Transverse colon (tissue), 4 donors: ENCODE measurements around the gene THEM4. TPM values are rescaled to one million over a fixed set of nuclear protein-coding genes. Genes with fewer than 3 reads are reported as not detected.
A peak's percentile ranks its signal among the peaks of the same experiment; 100 is the strongest.

ENCODE experiments used
- DNase-seq: peaks from one replicate; pipeline ENCODE4 v3.0.0-alpha.2; 2019
- H3K27ac ChIP-seq, 4 donors: fragments of 200-600 bp; sonication (generic); 2 replicates each; pipeline ENCODE4 v1.5.1; 2016 to 2018; ENCODE audit warnings: inconsistent platforms in 4 of 4
- H3K27me3 ChIP-seq: fragments of 200-600 bp; sonication (generic); 2 replicates; pipeline ENCODE4 v1.5.1; 2017; ENCODE audit warnings: inconsistent platforms
- H3K36me3 ChIP-seq, 4 donors: fragments of 200-600 bp; sonication (generic); 2 replicates each; pipeline ENCODE4 v1.5.1; 2017 to 2019; ENCODE audit warnings: inconsistent platforms in 4 of 4
- H3K4me1 ChIP-seq, 4 donors: fragments of 200-600 bp; sonication (generic); 2 replicates each; pipeline ENCODE4 v1.5.1; 2017 to 2020; ENCODE audit warnings: inconsistent platforms in 4 of 4
- H3K4me3 ChIP-seq, 4 donors: fragments of 200-600 bp; sonication (generic); 1 replicate in 1 of 4; 2 replicates in 3 of 4; pipeline versions ENCODE4 v1.5.1 to v1.6.1; 2017 to 2019; ENCODE audit warnings: inconsistent platforms in 4 of 4
- H3K9me3 ChIP-seq, 2 donors: fragments of 200-600 bp; sonication (generic); 2 replicates each; pipeline ENCODE4 v1.5.1; 2017 to 2019; ENCODE audit warnings: inconsistent platforms in 2 of 2
- EP300 ChIP-seq: sonication (generic); formaldehyde crosslinking; IDR thresholded peaks from one replicate; pipeline ENCODE4 v1.6.1; 2017; ENCODE audit warnings: antibody characterized with exemption, low read depth
- POLR2A ChIP-seq: fragments of 450-650 bp; IDR thresholded peaks from one replicate; pipeline ENCODE4 v1.6.1; 2016; ENCODE audit warnings: antibody characterized with exemption, mild to moderate bottlenecking, moderate library complexity
- POLR2AphosphoS5 ChIP-seq, 3 donors: sonication (generic); formaldehyde crosslinking; IDR thresholded peaks; one replicate each; pipeline ENCODE4 v1.6.1; 2016; ENCODE audit warnings: antibody characterized with exemption in 3 of 3
- WGBS, 2 donors: methylation state at CpG; one replicate each; pipeline ENCODE4 v1.1.5; 2018; ENCODE audit warnings: low coverage in 1 of 2; 5-methylcytosine and 5-hydroxymethylcytosine counted together
- in situ Hi-C, 4 donors: fragments of 200-750 bp; cut with MboI; loops; one replicate each; pipeline versions ENCODE4 v1.15.0 to v1.15.1; 2017; ENCODE audit warnings: low sequenced_read_pairs in 3 of 4, low pct_ligation_motif_present in 1 of 4, low pct_unique_long_range_greater_than_20kb in 1 of 4
- intact Hi-C: fragments of 100-400 bp; cut with DNase I; formaldehyde crosslinking; loops from one replicate; pipeline ENCODE4 v1.15.1; 2023; ENCODE audit warnings: low total_unique reads
- total RNA-seq, 4 donors: library from RNA; depleted of rRNA; stranded (reverse); fragments of >200 nt; gene quantifications; one replicate each; pipeline ENCODE4 v1.1.0, GENCODE V29; 2016
- TF ChIP-seq, protein P1 (sequence below), 5 experiments: fragments of 200-600 bp in 3 of 5; fragments of 450-650 bp in 2 of 5; sonication (generic) in 3 of 5; IDR thresholded peaks; 1 replicate in 2 of 5; 2 replicates in 3 of 5; pipeline ENCODE4 v1.5.1; 2016 to 2017; ENCODE audit warnings: antibody characterized with exemption in 5 of 5, inconsistent platforms in 3 of 5, mild to moderate bottlenecking in 2 of 5, moderate library complexity in 1 of 5

Gene THEM4
- total RNA-seq, 4 donors from 2014 or later, result 4.6 to 21.8 (median 9.5) TPM

DNA sequence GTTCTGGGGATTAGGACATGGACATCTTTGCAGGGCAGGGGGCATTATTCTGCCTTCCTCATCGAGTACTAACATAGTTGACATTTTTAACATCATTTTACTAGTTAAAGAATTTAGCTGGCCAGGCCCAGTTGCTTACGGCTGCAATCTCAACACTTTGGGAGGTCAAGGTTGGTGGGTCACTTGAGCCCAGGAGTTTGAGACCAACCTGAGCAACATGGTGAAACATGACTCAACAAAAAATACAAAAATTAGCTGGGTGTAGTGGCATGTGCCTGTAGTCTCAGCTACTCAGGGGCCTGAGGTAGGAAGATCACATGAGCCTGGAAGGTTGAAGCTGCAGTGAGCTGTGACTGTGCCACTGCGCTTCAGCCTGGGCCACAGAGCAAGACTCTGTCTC, 29.8 kb upstream of the THEM4 start:
- in situ Hi-C loops (no loop called here), intact Hi-C loops (no loop called here)

DNA sequence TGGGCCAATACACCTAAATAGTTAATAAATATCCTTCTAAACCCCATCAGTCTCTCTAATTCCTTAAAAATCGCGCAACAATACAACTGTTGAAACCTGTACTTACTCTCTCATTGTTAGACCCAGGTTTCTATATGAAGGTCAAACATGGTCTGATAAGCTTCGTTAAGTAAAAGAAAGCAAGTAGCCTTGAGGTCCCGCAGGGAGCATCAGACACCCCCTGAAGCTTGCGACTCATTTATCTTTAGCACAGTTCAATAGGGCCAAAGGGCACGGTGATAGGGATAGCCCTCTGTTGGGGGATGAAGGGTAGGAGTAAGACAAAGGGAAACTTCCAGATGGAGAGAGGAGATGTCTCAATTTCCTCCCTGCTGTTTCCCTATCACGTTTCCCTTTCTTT, 27.3 kb upstream of the THEM4 start:
- no peak for DNase-seq
- H3K36me3 ChIP-seq, result no peaks in the 10 kb centered on the region
- H3K4me3 ChIP-seq, result peak overlapping the region in 1 of 4 donors; percentile 3
- H3K27ac ChIP-seq, result peak overlapping the region in 3 of 4 donors; percentile 74 to 84 (median 81)
- no peak for TF ChIP-seq EP300
- no peak for TF ChIP-seq POLR2A
- TF ChIP-seq, protein P1, sequence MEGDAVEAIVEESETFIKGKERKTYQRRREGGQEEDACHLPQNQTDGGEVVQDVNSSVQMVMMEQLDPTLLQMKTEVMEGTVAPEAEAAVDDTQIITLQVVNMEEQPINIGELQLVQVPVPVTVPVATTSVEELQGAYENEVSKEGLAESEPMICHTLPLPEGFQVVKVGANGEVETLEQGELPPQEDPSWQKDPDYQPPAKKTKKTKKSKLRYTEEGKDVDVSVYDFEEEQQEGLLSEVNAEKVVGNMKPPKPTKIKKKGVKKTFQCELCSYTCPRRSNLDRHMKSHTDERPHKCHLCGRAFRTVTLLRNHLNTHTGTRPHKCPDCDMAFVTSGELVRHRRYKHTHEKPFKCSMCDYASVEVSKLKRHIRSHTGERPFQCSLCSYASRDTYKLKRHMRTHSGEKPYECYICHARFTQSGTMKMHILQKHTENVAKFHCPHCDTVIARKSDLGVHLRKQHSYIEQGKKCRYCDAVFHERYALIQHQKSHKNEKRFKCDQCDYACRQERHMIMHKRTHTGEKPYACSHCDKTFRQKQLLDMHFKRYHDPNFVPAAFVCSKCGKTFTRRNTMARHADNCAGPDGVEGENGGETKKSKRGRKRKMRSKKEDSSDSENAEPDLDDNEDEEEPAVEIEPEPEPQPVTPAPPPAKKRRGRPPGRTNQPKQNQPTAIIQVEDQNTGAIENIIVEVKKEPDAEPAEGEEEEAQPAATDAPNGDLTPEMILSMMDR (IDR thresholded peaks at IDR 0.05), result no peak
- TF ChIP-seq POLR2AphosphoS5 (IDR thresholded peaks at IDR 0.05), result no peak
- no peaks in the 10 kb centered on the region for H3K27me3 ChIP-seq
- in situ Hi-C loops (no loop called here), intact Hi-C loops (no loop called here)
- H3K9me3 ChIP-seq, result no peaks in the 10 kb centered on the region
- 46 to 48% methylated on average over 4 to 7 of the region's 7 CpGs for WGBS, 2 donors
- peaks cover 8 to 43% (median 17%) of the 10 kb centered on the region in 4 donors for H3K4me1 ChIP-seq

More for the DNA sequence above, 29.8 kb upstream of the THEM4 start:
- Histone ChIP-seq H3K27ac (no peak overlapping the region), H3K9me3 (no peaks in the 10 kb centered on the region), H3K4me3 (no peak overlapping the region), H3K27me3 (no peaks in the 10 kb centered on the region), H3K36me3 (no peaks in the 10 kb centered on the region), H3K4me1 (peaks cover 12 to 53% (median 24%) of the 10 kb centered on the region in 4 donors)
- DNase-seq, result no peak
- WGBS, 2 donors, result 90 to 92% methylated on average over 3 of the region's 3 CpGs
- TF ChIP-seq POLR2AphosphoS5 (IDR thresholded peaks at IDR 0.05) (no peak), EP300 (no peak), POLR2A (no peak)
- TF ChIP-seq, protein P1 (IDR thresholded peaks at IDR 0.05), result no peak

DNA sequence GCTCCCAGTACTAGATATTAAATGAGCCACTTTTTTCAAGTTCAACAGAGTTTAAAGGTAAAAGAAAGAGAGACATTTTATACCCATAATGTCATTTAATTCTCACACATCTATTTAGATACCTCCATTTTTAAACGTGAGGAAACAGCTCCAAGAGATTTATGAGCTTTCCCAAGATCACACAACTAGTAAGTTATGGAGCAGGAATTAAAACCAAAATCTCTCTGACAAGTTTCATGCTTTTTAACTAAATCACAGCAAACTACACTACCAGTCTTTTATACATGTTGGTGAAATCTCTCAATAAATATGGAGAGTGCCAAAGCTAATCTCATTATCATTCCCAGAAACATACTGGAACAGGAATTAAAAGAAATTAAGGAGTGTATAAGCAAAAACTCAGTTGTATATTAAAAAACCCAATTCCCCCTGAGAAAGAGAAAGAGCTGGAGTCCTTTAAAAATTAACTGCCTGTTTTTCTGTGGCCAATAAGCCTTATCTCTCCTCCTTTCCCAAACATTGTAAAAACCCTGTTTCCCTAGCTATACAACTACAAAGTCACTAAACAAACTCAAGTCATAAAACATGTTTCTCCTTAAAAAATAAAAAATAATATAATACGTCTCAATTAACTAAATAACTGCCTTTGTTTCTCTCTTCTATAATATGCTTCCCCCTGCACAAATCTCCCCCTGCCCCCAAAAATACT, 26.7 kb upstream of the THEM4 start:
- DNase-seq, result no peak
- WGBS, 2 donors, result 25 to 29% methylated on average over 2 of the region's 2 CpGs
- H3K4me3 ChIP-seq, result peak overlapping the region in 1 of 4 donors; percentile 3
- H3K9me3 ChIP-seq, result no peaks in the 10 kb centered on the region
- in situ Hi-C loops, result no loop called here
- intact Hi-C loops, result no loop called here
- no peak for TF ChIP-seq EP300
- TF ChIP-seq, protein P1 (IDR thresholded peaks at IDR 0.05), result no peak
- TF ChIP-seq POLR2A, result no peak
- TF ChIP-seq POLR2AphosphoS5 (IDR thresholded peaks at IDR 0.05), result no peak
- peaks cover 2 to 37% (median 12%) of the 10 kb centered on the region in 4 donors for H3K4me1 ChIP-seq
- H3K27ac ChIP-seq, result peak overlapping the region; percentile 64 to 84 (median 78)
- no peaks in the 10 kb centered on the region for H3K27me3 ChIP-seq
- H3K36me3 ChIP-seq, result no peaks in the 10 kb centered on the region

DNA sequence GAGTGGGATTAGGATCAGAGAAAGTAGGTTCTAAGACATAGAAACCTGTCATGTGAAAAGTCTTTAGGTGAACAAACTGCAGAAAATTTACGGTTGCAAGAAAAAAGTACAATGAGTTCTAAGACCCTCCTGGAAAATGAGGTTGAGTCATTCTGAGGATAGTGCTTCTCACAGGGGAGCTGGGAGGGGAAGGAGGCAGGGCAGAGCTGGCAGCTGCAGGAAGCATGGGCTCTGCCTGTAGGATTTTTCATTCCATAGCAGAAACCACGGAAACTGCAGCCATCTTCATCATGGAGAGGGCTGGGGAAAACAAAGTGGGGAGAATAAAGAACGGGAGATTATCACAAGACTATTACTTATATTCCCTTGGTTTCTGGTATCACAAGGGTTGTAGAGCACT, 25.8 kb upstream of the THEM4 start:
- H3K36me3 ChIP-seq, result no peaks in the 10 kb centered on the region
- H3K27ac ChIP-seq, result peak overlapping the region; percentile 64 to 84 (median 78)
- peaks cover 0 to 28% (median 7%) of the 10 kb centered on the region in 4 donors for H3K4me1 ChIP-seq
- no peaks in the 10 kb centered on the region for H3K9me3 ChIP-seq
- no peaks in the 10 kb centered on the region for H3K27me3 ChIP-seq
- TF ChIP-seq POLR2AphosphoS5 (IDR thresholded peaks at IDR 0.05) (no peak), POLR2A (no peak), EP300 (no peak)
- TF ChIP-seq, protein P1 (IDR thresholded peaks at IDR 0.05), result no peak
- WGBS, 2 donors, result 51 to 79% methylated on average over 3 of the region's 3 CpGs
- in situ Hi-C loops, result no loop called here
- no peak for DNase-seq
- H3K4me3 ChIP-seq, result no peak overlapping the region
- intact Hi-C loops, result no loop called here
